Keratinocyte (primary cell): ENCODE data around the gene ARID3C. TPM values are rescaled to one million over a fixed set of nuclear protein-coding genes. Genes with fewer than 3 reads are reported as not detected.

Source experiments
- DNase-seq: peaks from one replicate; pipeline ENCODE4 v3.0.0-alpha.2; 2011; ENCODE audit warnings: low read depth, missing footprints, low spot score
- FAIRE-seq: peaks from 2 replicates; lab custom pipeline; 2011; peaks lifted over from hg19 to GRCh38; lab: Jason Lieb, UNC
- H2AFZ ChIP-seq: 2 replicates; pipeline ENCODE4 v1.6.0; 2012; ENCODE audit warnings: low read length, control low read depth, inconsistent platforms; ENCODE audit not compliant: control insufficient read depth
- H3K27ac ChIP-seq: 2 replicates; pipeline ENCODE4 v1.5.1; 2011; ENCODE audit warnings: low read length; ENCODE audit not compliant: control insufficient read depth, insufficient read depth
- H3K27me3 ChIP-seq: 3 replicates; pipeline ENCODE4 v1.6.0; 2011; ENCODE audit warnings: low read length; ENCODE audit not compliant: control insufficient read depth, insufficient read depth; ENCODE audit errors: extremely low read depth
- H3K36me3 ChIP-seq, 2 experiments: 2 replicates in 1 of 2; 3 replicates in 1 of 2; pipeline ENCODE4 v1.5.1; 2011; ENCODE audit warnings: low read length in 2 of 2, mild to moderate bottlenecking in 1 of 2; ENCODE audit not compliant: control insufficient read depth in 2 of 2, insufficient read depth in 2 of 2; ENCODE audit errors: extremely low read depth in 1 of 2
- H3K4me1 ChIP-seq: 3 replicates; pipeline ENCODE4 v1.5.1; 2011; ENCODE audit warnings: low read length; ENCODE audit not compliant: control insufficient read depth, insufficient read depth; ENCODE audit errors: extremely low read depth
- H3K4me2 ChIP-seq: 3 replicates; pipeline ENCODE4 v1.6.0; 2011; ENCODE audit warnings: low read depth, low read length; ENCODE audit not compliant: control insufficient read depth, insufficient read depth; ENCODE audit errors: extremely low read depth
- H3K4me3 ChIP-seq, 3 experiments: fragments of 200-600 bp in 1 of 3; sonication (generic) in 1 of 3; 2 replicates in 2 of 3; 3 replicates in 1 of 3; pipeline ENCODE4 v1.5.1; 2011 to 2016; ENCODE audit warnings: low read length in 3 of 3, mild to moderate bottlenecking in 3 of 3, control low read depth in 2 of 3, inconsistent platforms in 1 of 3, low read depth in 1 of 3, mixed read lengths in 1 of 3, mixed run types in 1 of 3, moderate library complexity in 1 of 3; ENCODE audit not compliant: control insufficient read depth in 2 of 3, insufficient read depth in 2 of 3; ENCODE audit errors: extremely low read depth in 1 of 3
- H3K79me2 ChIP-seq: 2 replicates; pipeline ENCODE4 v1.6.0; 2012; ENCODE audit warnings: low read length; ENCODE audit not compliant: control insufficient read depth, insufficient read depth
- H3K9ac ChIP-seq: 3 replicates; pipeline ENCODE4 v1.6.0; 2011; ENCODE audit warnings: low read length; ENCODE audit not compliant: control insufficient read depth, insufficient read depth; ENCODE audit errors: extremely low read depth
- H3K9me1 ChIP-seq: 3 replicates; pipeline ENCODE4 v1.6.0; 2011; ENCODE audit warnings: low read length; ENCODE audit not compliant: control insufficient read depth, insufficient read depth; ENCODE audit errors: extremely low read depth
- H3K9me3 ChIP-seq: 2 replicates; pipeline ENCODE4 v1.5.1; 2012; ENCODE audit warnings: low read depth, low read length; ENCODE audit not compliant: control insufficient read depth
- H4K20me1 ChIP-seq: 3 replicates; pipeline ENCODE4 v1.6.0; 2011; ENCODE audit warnings: low read length; ENCODE audit not compliant: control insufficient read depth, insufficient read depth; ENCODE audit errors: extremely low read depth
- CTCF ChIP-seq, 3 experiments: IDR thresholded peaks in 1 of 3; conservative IDR thresholded peaks in 1 of 3; optimal IDR thresholded peaks in 1 of 3; 2 replicates in 2 of 3; 3 replicates in 1 of 3; pipeline versions ENCODE3 to v1.5.1; 2011; ENCODE audit warnings: low read length in 3 of 3, mild to moderate bottlenecking in 3 of 3, moderate library complexity in 2 of 3, control low read depth in 1 of 3, inconsistent platforms in 1 of 3; ENCODE audit not compliant: insufficient read depth in 2 of 3; ENCODE audit errors: extremely low read depth in 1 of 3
- EZH2 ChIP-seq: IDR thresholded peaks from one replicate; pipeline ENCODE4 v1.6.1; 2012; ENCODE audit warnings: inconsistent platforms, mild to moderate bottlenecking, low read length, moderate library complexity
- dilution Hi-C: fragments of 300-500 bp; cut with MboI; formaldehyde crosslinking; loops from one replicate; pipeline ENCODE4 v1.7.0; 2020; ENCODE audit warnings: low sequenced_read_pairs; ENCODE audit not compliant: extremely low pct_ligation_motif_present
- polyA plus RNA-seq, 5 experiments: library from polyadenylated mRNA; depleted of rRNA in 3 of 5; stranded (reverse) in 3 of 5; stranded (forward) in 1 of 5; unstranded in 1 of 5; fragments of >200 nt; gene quantifications; 1 replicate in 1 of 5; 2 replicates in 3 of 5; 3 replicates in 1 of 5; pipeline versions ENCODE4 v1.2.1 to v1.2.3, GENCODE V29; 2011 to 2012; ENCODE audit warnings: missing spikeins in 2 of 5, low read depth in 1 of 5, low replicate concordance in 1 of 5
- small RNA-seq, 3 experiments: library from RNA; depleted of rRNA; stranded (forward); fragments of <200 nt; gene quantifications; one replicate each; pipeline ENCODE3, GENCODE V24; 2012; ENCODE audit warnings: low read depth in 3 of 3, low replicate concordance in 1 of 3; ENCODE audit not compliant: insufficient read length in 3 of 3

The ARID3C gene
- polyA plus RNA-seq, 1 donor (not counting 4 experiments of a cell fraction or from before 2014, with no cell fraction given), result not detected

GRCh38 chr9:34572092-34572491 is 56.8 kb downstream of the ARID3C start:
- H3K4me2 ChIP-seq, result no peak overlapping the region
- dilution Hi-C loops, result no loop called here
- FAIRE-seq, result no peak

GRCh38 chr9:34571481-34571810 is 57.4 kb downstream of the ARID3C start:
- Histone ChIP-seq H4K20me1 (no peaks in the 10 kb centered on the region), H3K9me1 (no peaks in the 10 kb centered on the region), H3K9ac (no peak overlapping the region), H3K4me2 (no peak overlapping the region), H3K79me2 (no peaks in the 10 kb centered on the region), H3K27ac (no peak overlapping the region), H2AFZ (no peak overlapping the region), H3K36me3 (no peaks in the 10 kb centered on the region), H3K4me3 (no peak overlapping the region), H3K4me1 (no peaks in the 10 kb centered on the region), H3K9me3 (no peaks in the 10 kb centered on the region), H3K27me3 (peaks cover 68% of the 10 kb centered on the region)
- dilution Hi-C loops, result no loop called here
- no peak for FAIRE-seq
- DNase-seq, result no peak
- TF ChIP-seq CTCF (optimal IDR thresholded peaks at IDR 0.05 in 1 of 3, IDR thresholded peaks at IDR 0.05 in 1 of 3, conservative IDR thresholded peaks at IDR 0.05 in 1 of 3; ENCODE audit: extremely low read depth in 1 of 3, insufficient read depth in 2 of 3, low read length in 3 of 3), result no peak
- no peak for TF ChIP-seq EZH2

More at GRCh38 chr9:34572092-34572491, 56.8 kb downstream of the ARID3C start:
- H3K9me1 ChIP-seq, result no peaks in the 10 kb centered on the region
- no peak overlapping the region for H3K27ac ChIP-seq
- H3K4me3 ChIP-seq, result no peak overlapping the region
- no peak for TF ChIP-seq EZH2
- no peak for TF ChIP-seq CTCF (optimal IDR thresholded peaks at IDR 0.05 in 1 of 3, IDR thresholded peaks at IDR 0.05 in 1 of 3, conservative IDR thresholded peaks at IDR 0.05 in 1 of 3; ENCODE audit: extremely low read depth in 1 of 3, insufficient read depth in 2 of 3, low read length in 3 of 3)
- peaks cover 70% of the 10 kb centered on the region for H3K27me3 ChIP-seq
- no peak overlapping the region for H3K9ac ChIP-seq
- H3K9me3 ChIP-seq, result no peaks in the 10 kb centered on the region
- H4K20me1 ChIP-seq, result no peaks in the 10 kb centered on the region
- DNase-seq, result no peak
- H2AFZ ChIP-seq, result no peak overlapping the region
- no peaks in the 10 kb centered on the region for H3K4me1 ChIP-seq
- H3K79me2 ChIP-seq, result no peaks in the 10 kb centered on the region
- no peaks in the 10 kb centered on the region for H3K36me3 ChIP-seq

Small RNAs within 50 kb of the gene (small RNA-seq; reads per million reads assigned to genes)
- 0 reads per million in 3 experiments for gene CCL27

Other genes starting within 250 kb of the ARID3C start
- gene FAM219A, start 170.5 kb downstream of the ARID3C start, polyA plus RNA-seq, result 8.9 to 10.6 TPM (median 9.2 TPM) in 3 replicates
- gene DNAI1, start 170.3 kb downstream of the ARID3C start, polyA plus RNA-seq, result 0.08 TPM in 1 of 3 replicates, not detected in the others
- 0.06 TPM in 1 of 3 replicates, not detected in the others for gene ENHO, start 106.1 kb downstream of the ARID3C start, polyA plus RNA-seq
- gene CNTFR, start 39.3 kb downstream of the ARID3C start, polyA plus RNA-seq, result 0.42 to 1.5 TPM (median 0.66 TPM) in 3 replicates
- gene RPP25L, start 17.0 kb downstream of the ARID3C start, polyA plus RNA-seq, result 21.9 to 37.0 TPM (median 23.4 TPM) in 3 replicates
- 71.0 to 129 TPM (median 106 TPM) in 3 replicates for gene DCTN3, start 8.6 kb downstream of the ARID3C start, polyA plus RNA-seq
- gene SIGMAR1, start 8.7 kb upstream of the ARID3C start, polyA plus RNA-seq, result 60.1 to 110 TPM (median 74.9 TPM) in 3 replicates
- gene GALT, start 17.6 kb upstream of the ARID3C start, polyA plus RNA-seq, result 30.8 to 52.7 TPM (median 41.8 TPM) in 3 replicates
- 1.7 to 7.6 TPM (median 3.1 TPM) in 3 replicates for gene IL11RA, start 23.1 kb upstream of the ARID3C start, polyA plus RNA-seq
- gene CCL27, start 33.6 kb upstream of the ARID3C start, polyA plus RNA-seq, result 0.46 to 1.1 TPM (median 1.1 TPM) in 3 replicates
- gene CCL19, start 62.2 kb upstream of the ARID3C start, polyA plus RNA-seq, result not detected in 3 replicates
- gene CCL21, start 81.1 kb upstream of the ARID3C start, polyA plus RNA-seq, result not detected in 3 replicates